H1 (cell line): ENCODE results near the gene SSR1. TPM values are rescaled to one million over a fixed set of nuclear protein-coding genes. Genes with fewer than 3 reads are reported as not detected.

Experiments
- CHD7 ChIP-seq: fragments of 300-600 bp; sonication (generic); IDR thresholded peaks from 2 replicates; pipeline ENCODE4 v1.7.1; 2012; ENCODE audit warnings: low read length, moderate library complexity, mild to moderate bottlenecking, inconsistent platforms; ENCODE audit not compliant: insufficient replicate concordance
- KDM4A ChIP-seq: IDR thresholded peaks from one replicate; pipeline ENCODE4 v1.7.1; 2012; ENCODE audit warnings: low read depth, mild to moderate bottlenecking, moderate library complexity, low read length, inconsistent platforms; ENCODE audit not compliant: severe bottlenecking
- POLR2AphosphoS5 ChIP-seq: IDR thresholded peaks from 2 replicates; pipeline ENCODE4 v1.6.1; 2011; ENCODE audit warnings: low read depth, low read length
- SAP30 ChIP-seq: fragments of 300-600 bp; sonication (generic); IDR thresholded peaks from 2 replicates; pipeline ENCODE4 v1.7.1; 2012; ENCODE audit warnings: low read length, moderate library complexity, mild to moderate bottlenecking, inconsistent platforms; ENCODE audit not compliant: insufficient read depth, insufficient replicate concordance
- SIRT6 ChIP-seq: IDR thresholded peaks from one replicate; pipeline ENCODE4 v1.7.1; 2012; ENCODE audit warnings: low read length, inconsistent platforms
- SP1 ChIP-seq: IDR thresholded peaks from 2 replicates; pipeline ENCODE4 v1.6.1; 2011; ENCODE audit warnings: low read depth, low read length
- polyA plus RNA-seq, 7 experiments: library from polyadenylated mRNA; depleted of rRNA in 3 of 7; stranded (reverse) in 5 of 7; unstranded in 2 of 7; fragments of >200 nt in 5 of 7; fragments of 200-250 nt in 2 of 7; gene quantifications; 1 replicate in 5 of 7; 2 replicates in 1 of 7; 4 replicates in 1 of 7; pipeline versions ENCODE4 v1.2.1 to v1.2.3, GENCODE V29; 2011 to 2013; ENCODE audit warnings: missing spikeins in 2 of 7, mixed read lengths in 2 of 7
- total RNA-seq: library from RNA; stranded (reverse); fragmentation: NEBNext Ultra II Directional; extraction: Animal tissue kit (Norgen Biotek cat#: 25700); gene quantifications from 2 replicates; pipeline ENCODE4 v1.2.1, GENCODE V29; 2021

SSR1 gene
- total and polyA plus RNA-seq, 2 of the 8 experiments (the other 6 are each of a cell fraction or from before 2014, with no cell fraction given), result 26.6 to 117 TPM

GRCh38 chr6:7311917-7312615 is 933 bp downstream of the SSR1 start (continued):
- TF ChIP-seq CHD7 (no peak), SIRT6 (no peak), SAP30 (peak; percentile 39), POLR2AphosphoS5 (no peak), KDM4A (no peak), SP1 (no peak)
